H9 (cell line): Measurements from ENCODE around the gene PDE4A. TPM values are rescaled to one million over a fixed set of nuclear protein-coding genes. Genes with fewer than 3 reads are reported as not detected.
A peak's percentile ranks its signal among the peaks of the same experiment; 100 is the strongest.

ENCODE experiments used
- DNase-seq: peaks from one replicate; pipeline ENCODE4 v3.0.0-alpha.2; 2017
- H2AFZ ChIP-seq: one replicate; pipeline ENCODE4 v1.6.1; 2013; ENCODE audit warnings: mild to moderate bottlenecking, low read length, control low read depth, moderate library complexity
- H2AK5ac ChIP-seq: 2 replicates; pipeline ENCODE4 v1.6.1; 2013; ENCODE audit warnings: low read length, control low read depth, mixed read lengths; ENCODE audit not compliant: insufficient read length
- H2BK120ac ChIP-seq: one replicate; pipeline ENCODE4 v1.6.1; 2013; ENCODE audit warnings: low read depth, mild to moderate bottlenecking, low read length, control low read depth, inconsistent platforms; ENCODE audit not compliant: poor library complexity, severe bottlenecking
- H2BK12ac ChIP-seq: 2 replicates; pipeline ENCODE4 v1.6.1; 2013; ENCODE audit warnings: low read length, control low read depth, mixed read lengths, low read depth; ENCODE audit not compliant: insufficient read length
- H2BK15ac ChIP-seq: 2 replicates; pipeline ENCODE4 v1.6.1; 2013; ENCODE audit warnings: low read depth, low read length, control low read depth
- H2BK20ac ChIP-seq: one replicate; pipeline ENCODE4 v1.6.1; 2013; ENCODE audit warnings: low read depth, mild to moderate bottlenecking, low read length, control low read depth, inconsistent platforms; ENCODE audit not compliant: poor library complexity, severe bottlenecking
- H2BK5ac ChIP-seq: 2 replicates; pipeline ENCODE4 v1.6.1; 2013; ENCODE audit warnings: low read length, control low read depth, mixed read lengths; ENCODE audit not compliant: insufficient read length
- H3K14ac ChIP-seq: 2 replicates; pipeline ENCODE4 v1.6.1; 2013; ENCODE audit warnings: low read length, control low read depth; ENCODE audit not compliant: insufficient read depth
- H3K18ac ChIP-seq: 2 replicates; pipeline ENCODE4 v1.6.1; 2013; ENCODE audit warnings: low read depth, mild to moderate bottlenecking, mixed read lengths, low read length, control low read depth; ENCODE audit not compliant: insufficient read length
- H3K23ac ChIP-seq: 2 replicates; pipeline ENCODE4 v1.6.1; 2013; ENCODE audit warnings: low read length, control low read depth, mixed read lengths, low read depth; ENCODE audit not compliant: insufficient read length
- H3K23me2 ChIP-seq: 2 replicates; pipeline ENCODE4 v1.6.1; 2013; ENCODE audit warnings: low read depth, mild to moderate bottlenecking, mixed read lengths, low read length, control low read depth; ENCODE audit not compliant: insufficient read length, poor library complexity, severe bottlenecking
- H3K27ac ChIP-seq: 2 replicates; pipeline ENCODE4 v1.5.1; 2013; ENCODE audit warnings: low read length, control low read depth, mixed read lengths, low read depth; ENCODE audit not compliant: insufficient read length
- H3K27me3 ChIP-seq: 2 replicates; pipeline ENCODE4 v1.6.1; 2013; ENCODE audit warnings: low read length, control low read depth, inconsistent platforms; ENCODE audit not compliant: insufficient read depth
- H3K4ac ChIP-seq: 2 replicates; pipeline ENCODE4 v1.6.1; 2013; ENCODE audit warnings: low read depth, mild to moderate bottlenecking, control low read depth, inconsistent platforms, low read length, moderate library complexity
- H3K4me1 ChIP-seq: 2 replicates; pipeline ENCODE4 v1.6.1; 2013; ENCODE audit warnings: low read length, control low read depth, inconsistent platforms; ENCODE audit not compliant: insufficient read depth
- H3K4me2 ChIP-seq: 2 replicates; pipeline ENCODE4 v1.6.1; 2013; ENCODE audit warnings: low read length, control low read depth, mixed read lengths; ENCODE audit not compliant: insufficient read length, insufficient read depth
- H3K56ac ChIP-seq: 2 replicates; pipeline ENCODE4 v1.6.1; 2013; ENCODE audit warnings: low read depth, mild to moderate bottlenecking, mixed read lengths, low read length, control low read depth; ENCODE audit not compliant: insufficient read length
- H3K79me1 ChIP-seq: 2 replicates; pipeline ENCODE4 v1.6.1; 2013; ENCODE audit warnings: low read depth, mild to moderate bottlenecking, moderate library complexity, low read length, control low read depth, inconsistent platforms; ENCODE audit not compliant: insufficient read depth, poor library complexity, severe bottlenecking
- H3K79me2 ChIP-seq: 2 replicates; pipeline ENCODE4 v1.6.1; 2013; ENCODE audit warnings: low read length, control low read depth, inconsistent platforms; ENCODE audit not compliant: insufficient read depth
- H3K9ac ChIP-seq: 2 replicates; pipeline ENCODE4 v1.6.1; 2013; ENCODE audit warnings: low read length, control low read depth, mixed read lengths; ENCODE audit not compliant: insufficient read length; ENCODE audit errors: extremely low read depth
- H3K9me3 ChIP-seq: one replicate; pipeline ENCODE4 v1.6.1; 2013; ENCODE audit warnings: low read depth, low read length, inconsistent platforms; ENCODE audit not compliant: control insufficient read depth
- H3T11ph ChIP-seq: one replicate; pipeline ENCODE4 v1.6.1; 2013; ENCODE audit warnings: mild to moderate bottlenecking, low read length, control low read depth, inconsistent platforms
- H4K20me1 ChIP-seq: one replicate; pipeline ENCODE4 v1.6.1; 2013; ENCODE audit not compliant: control insufficient read depth, insufficient read length, insufficient read depth
- H4K5ac ChIP-seq: 2 replicates; pipeline ENCODE4 v1.6.1; 2013; ENCODE audit warnings: low read depth, mild to moderate bottlenecking, mixed read lengths, low read length, control low read depth; ENCODE audit not compliant: insufficient read length
- H4K8ac ChIP-seq: replicated peaks from 2 replicates; pipeline ENCODE4 v1.6.1; 2013; ENCODE audit warnings: low read length, control low read depth, mixed read lengths, low read depth; ENCODE audit not compliant: insufficient read length
- H4K91ac ChIP-seq: 2 replicates; pipeline ENCODE4 v1.6.1; 2013; ENCODE audit warnings: low read depth, mild to moderate bottlenecking, moderate library complexity, mixed read lengths, low read length, control low read depth; ENCODE audit not compliant: insufficient read length
- H3K27ac Mint-ChIP-seq, 3 experiments: 2 replicates in 2 of 3; 3 replicates in 1 of 3; pipeline ENCODE4 v1.8.0; 2020 to 2021; ENCODE audit warnings: mixed read lengths in 3 of 3, mild to moderate bottlenecking in 1 of 3, moderate library complexity in 1 of 3
- H3K27me3 Mint-ChIP-seq: 2 replicates; pipeline ENCODE4 v1.8.0; 2021; ENCODE audit warnings: low read depth, mild to moderate bottlenecking, moderate library complexity, mixed read lengths
- H3K36me3 Mint-ChIP-seq, 3 experiments: 2 replicates in 2 of 3; 3 replicates in 1 of 3; pipeline ENCODE4 v1.8.0; 2020 to 2021; ENCODE audit warnings: low read depth in 3 of 3, mixed read lengths in 3 of 3; ENCODE audit not compliant: insufficient read depth in 1 of 3
- H3K4me1 Mint-ChIP-seq, 2 experiments: 2 replicates each; pipeline ENCODE4 v1.8.0; 2020; ENCODE audit warnings: mixed read lengths in 2 of 2
- H3K4me3 Mint-ChIP-seq, 2 experiments: 2 replicates in 1 of 2; 3 replicates in 1 of 2; pipeline ENCODE4 v1.8.0; 2020 to 2021; ENCODE audit warnings: mild to moderate bottlenecking in 2 of 2, mixed read lengths in 2 of 2, moderate library complexity in 1 of 2
- H3K9me3 Mint-ChIP-seq, 2 experiments: 2 replicates in 1 of 2; 3 replicates in 1 of 2; pipeline ENCODE4 v1.8.0; 2020; ENCODE audit warnings: mild to moderate bottlenecking in 2 of 2, mixed read lengths in 2 of 2, moderate library complexity in 1 of 2
- WGBS: extraction: QIAGEN DNeasy Blood & Tissue Kit; methylation state at CpG from one replicate; pipeline ENCODE4 v1.1.7; 2013; ENCODE audit warnings: missing lambda C conversion rate, low lambda C conversion rate, mixed read lengths; ENCODE audit not compliant: insufficient read length; ENCODE audit errors: extremely low coverage; 5-methylcytosine and 5-hydroxymethylcytosine counted together
- total RNA-seq: library from RNA; stranded (reverse); gene quantifications from 2 replicates; pipeline ENCODE4 v1.2.1, GENCODE V29; 2021
- TF ChIP-seq, protein P1 (sequence below): fragments of 200-600 bp; sonication (generic); conservative IDR thresholded peaks from 3 replicates; pipeline ENCODE4 v1.8.0; 2021; ENCODE audit warnings: antibody characterized with exemption, mild to moderate bottlenecking

PDE4A gene
- total RNA-seq, 1 experiment from 2014 or later: 8.5 TPM

DNA sequence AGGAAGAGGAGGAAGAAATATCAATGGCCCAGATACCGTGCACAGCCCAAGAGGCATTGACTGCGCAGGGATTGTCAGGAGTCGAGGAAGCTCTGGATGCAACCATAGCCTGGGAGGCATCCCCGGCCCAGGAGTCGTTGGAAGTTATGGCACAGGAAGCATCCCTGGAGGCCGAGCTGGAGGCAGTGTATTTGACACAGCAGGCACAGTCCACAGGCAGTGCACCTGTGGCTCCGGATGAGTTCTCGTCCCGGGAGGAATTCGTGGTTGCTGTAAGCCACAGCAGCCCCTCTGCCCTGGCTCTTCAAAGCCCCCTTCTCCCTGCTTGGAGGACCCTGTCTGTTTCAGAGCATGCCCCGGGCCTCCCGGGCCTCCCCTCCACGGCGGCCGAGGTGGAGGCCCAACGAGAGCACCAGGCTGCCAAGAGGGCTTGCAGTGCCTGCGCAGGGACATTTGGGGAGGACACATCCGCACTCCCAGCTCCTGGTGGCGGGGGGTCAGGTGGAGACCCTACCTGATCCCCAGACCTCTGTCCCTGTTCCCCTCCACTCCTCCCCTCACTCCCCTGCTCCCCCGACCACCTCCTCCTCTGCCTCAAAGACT is 46.9 kb downstream of the PDE4A start:
- no peak overlapping the region for H3K4me2 ChIP-seq

More for the DNA sequence above, 46.9 kb downstream of the PDE4A start:
- Histone ChIP-seq H3K23ac (no peak overlapping the region), H2BK120ac (no peak overlapping the region), H3K4ac (no peak overlapping the region), H2BK5ac (no peak overlapping the region), H2BK15ac (no peak overlapping the region), H4K91ac (no peak overlapping the region), H4K8ac (no peak overlapping the region), H3K9ac (no peak overlapping the region), H3K18ac (no peak overlapping the region), H3K14ac (no peak overlapping the region), H3K23me2 (no peaks in the 10 kb centered on the region), H2AFZ (no peak overlapping the region), H2AK5ac (no peak overlapping the region), H2BK12ac (no peak overlapping the region), H3K27me3 (0 out of 2 replicates have a peak, but pooled peaks cover 4% of the 10 kb centered on the region), H4K20me1 (no peaks in the 10 kb centered on the region), H3K79me2 (no peaks in the 10 kb centered on the region), H4K5ac (no peak overlapping the region), H3K79me1 (no peaks in the 10 kb centered on the region), H3K56ac (no peak overlapping the region), H3T11ph (no peak overlapping the region), H2BK20ac (no peak overlapping the region), H3K27ac (no peak overlapping the region), H3K9me3 (no peaks in the 10 kb centered on the region), H3K4me1 (no peaks in the 10 kb centered on the region)
- no peaks in the 10 kb centered on the region for H3K9me3 Mint-ChIP-seq
- H3K36me3 Mint-ChIP-seq: peaks cover 0 to 9% (median 5%) of the 10 kb centered on the region in 3 experiments; a peak in 3 of 7 replicates
- peaks cover 9% of the 10 kb centered on the region for H3K27me3 Mint-ChIP-seq
- no peak for DNase-seq
- WGBS: no CpG with 5 or more reads among the region's 20 CpGs
- no peak overlapping the region; a peak in 1 of 5 replicates for H3K4me3 Mint-ChIP-seq
- peak overlapping the region in 2 of 3 experiments; percentile 50 to 82; a peak in 1 of 7 replicates for H3K27ac Mint-ChIP-seq
- TF ChIP-seq, protein P1, sequence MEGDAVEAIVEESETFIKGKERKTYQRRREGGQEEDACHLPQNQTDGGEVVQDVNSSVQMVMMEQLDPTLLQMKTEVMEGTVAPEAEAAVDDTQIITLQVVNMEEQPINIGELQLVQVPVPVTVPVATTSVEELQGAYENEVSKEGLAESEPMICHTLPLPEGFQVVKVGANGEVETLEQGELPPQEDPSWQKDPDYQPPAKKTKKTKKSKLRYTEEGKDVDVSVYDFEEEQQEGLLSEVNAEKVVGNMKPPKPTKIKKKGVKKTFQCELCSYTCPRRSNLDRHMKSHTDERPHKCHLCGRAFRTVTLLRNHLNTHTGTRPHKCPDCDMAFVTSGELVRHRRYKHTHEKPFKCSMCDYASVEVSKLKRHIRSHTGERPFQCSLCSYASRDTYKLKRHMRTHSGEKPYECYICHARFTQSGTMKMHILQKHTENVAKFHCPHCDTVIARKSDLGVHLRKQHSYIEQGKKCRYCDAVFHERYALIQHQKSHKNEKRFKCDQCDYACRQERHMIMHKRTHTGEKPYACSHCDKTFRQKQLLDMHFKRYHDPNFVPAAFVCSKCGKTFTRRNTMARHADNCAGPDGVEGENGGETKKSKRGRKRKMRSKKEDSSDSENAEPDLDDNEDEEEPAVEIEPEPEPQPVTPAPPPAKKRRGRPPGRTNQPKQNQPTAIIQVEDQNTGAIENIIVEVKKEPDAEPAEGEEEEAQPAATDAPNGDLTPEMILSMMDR: no peak
- H3K4me1 Mint-ChIP-seq: peaks cover 9 to 27% of the 10 kb centered on the region in 2 experiments
